H1 (cell line): ENCODE results near the gene MGAT5B. TPM values are rescaled to one million over a fixed set of nuclear protein-coding genes. Genes with fewer than 3 reads are reported as not detected.

Experiments used
- CTCF ChIA-PET: fragments of 300-600 bp; sonication (Branson Sonifier 250); formaldehyde crosslinking; loops from one replicate; lab custom pipeline; 2021; ENCODE audit not compliant: partially characterized antibody; lab: Charles Lee
- POLR2A ChIA-PET: fragments of 300-600 bp; sonication (Branson Sonifier 250); formaldehyde crosslinking; loops from one replicate; lab custom pipeline; 2021; ENCODE audit warnings: inconsistent platforms; ENCODE audit not compliant: partially characterized antibody; lab: Charles Lee
- DNase-seq, 2 experiments: peaks; one replicate each; pipeline versions ENCODE4 v3.0.0 to v3.0.0-alpha.2; 2010 to 2022; ENCODE audit warnings: low spot score in 2 of 2, low read depth in 1 of 2, mixed read lengths in 1 of 2
- FAIRE-seq: peaks from 2 replicates; lab custom pipeline; 2011; peaks lifted over from hg19 to GRCh38; lab: Jason Lieb, UNC
- H2AFZ ChIP-seq: 2 replicates; pipeline ENCODE4 v1.8.1; 2012; ENCODE audit warnings: low read length, inconsistent platforms
- H2AK5ac ChIP-seq: 2 replicates; pipeline ENCODE4 v1.6.1; 2013; ENCODE audit warnings: low read depth, low read length
- H2BK120ac ChIP-seq: replicated peaks from 2 replicates; pipeline ENCODE3; 2013; ENCODE audit warnings: low read depth, low read length, inconsistent platforms
- H2BK12ac ChIP-seq: 2 replicates; pipeline ENCODE4 v1.6.1; 2013; ENCODE audit warnings: low read depth, low read length
- H2BK15ac ChIP-seq: 2 replicates; pipeline ENCODE4 v1.6.1; 2013; ENCODE audit warnings: low read length
- H2BK20ac ChIP-seq: 2 replicates; pipeline ENCODE4 v1.6.1; 2013; ENCODE audit warnings: low read length
- H2BK5ac ChIP-seq: 2 replicates; pipeline ENCODE4 v1.6.1; 2013; ENCODE audit warnings: low read depth, low read length
- H3K14ac ChIP-seq: 2 replicates; pipeline ENCODE4 v1.6.1; 2013; ENCODE audit warnings: inconsistent platforms; ENCODE audit not compliant: insufficient read length
- H3K18ac ChIP-seq: 2 replicates; pipeline ENCODE4 v1.6.1; 2013; ENCODE audit warnings: low read length; ENCODE audit errors: extremely low read depth
- H3K23ac ChIP-seq: 2 replicates; pipeline ENCODE4 v1.6.1; 2013; ENCODE audit warnings: inconsistent platforms; ENCODE audit not compliant: insufficient read length
- H3K23me2 ChIP-seq: 2 replicates; pipeline ENCODE4 v1.6.1; 2013; ENCODE audit warnings: low read depth, low read length
- H3K27ac ChIP-seq: 2 replicates; pipeline ENCODE4 v1.6.1; 2011; ENCODE audit warnings: low read depth, low read length, inconsistent platforms
- H3K27me3 ChIP-seq, 4 experiments: replicated peaks in 1 of 4; 1 replicate in 1 of 4; 2 replicates in 3 of 4; pipeline versions ENCODE4 v1.6.1 to v1.8.1; 2011 to 2013; ENCODE audit warnings: low read length in 3 of 4, mild to moderate bottlenecking in 3 of 4, inconsistent platforms in 2 of 4, mixed read lengths in 2 of 4, moderate library complexity in 1 of 4; ENCODE audit not compliant: control insufficient read depth in 3 of 4, insufficient read depth in 3 of 4; ENCODE audit errors: extremely low read depth in 1 of 4
- H3K36me3 ChIP-seq, 4 experiments: 2 replicates each; pipeline versions ENCODE4 v1.6.1 to v1.8.1; 2011 to 2013; ENCODE audit warnings: mild to moderate bottlenecking in 4 of 4, low read length in 3 of 4, moderate library complexity in 2 of 4, control low read depth in 1 of 4, inconsistent platforms in 1 of 4; ENCODE audit not compliant: insufficient read depth in 4 of 4, control insufficient read depth in 2 of 4
- H3K4ac ChIP-seq: replicated peaks from 2 replicates; pipeline ENCODE3; 2013; ENCODE audit warnings: low read length, low read depth, mixed read lengths, inconsistent platforms; ENCODE audit not compliant: insufficient read length
- H3K4me1 ChIP-seq, 4 experiments: replicated peaks in 1 of 4; 1 replicate in 1 of 4; 2 replicates in 3 of 4; pipeline versions ENCODE4 v1.6.1 to v1.8.1; 2011 to 2013; ENCODE audit warnings: low read length in 3 of 4, inconsistent platforms in 2 of 4, mixed read lengths in 1 of 4; ENCODE audit not compliant: insufficient read depth in 4 of 4, control insufficient read depth in 3 of 4
- H3K4me2 ChIP-seq, 2 experiments: 2 replicates each; pipeline versions ENCODE4 v1.6.1 to v1.8.1; 2011 to 2013; ENCODE audit warnings: low read depth in 2 of 2, low read length in 2 of 2, control low read depth in 1 of 2, inconsistent platforms in 1 of 2, mild to moderate bottlenecking in 1 of 2; ENCODE audit not compliant: insufficient read depth in 1 of 2
- H3K4me3 ChIP-seq, 4 experiments: fragments of 200-600, 300-600 bp in 1 of 4; sonication (generic), shearing (Covaris generic), sonication (Bioruptor Twin) in 1 of 4; 2 replicates each; pipeline versions ENCODE4 v1.5.1 to v1.8.1; 2011 to 2016; ENCODE audit warnings: low read length in 4 of 4, low read depth in 3 of 4, control low read depth in 2 of 4, inconsistent platforms in 2 of 4, mild to moderate bottlenecking in 2 of 4, mixed read lengths in 1 of 4, moderate library complexity in 1 of 4; ENCODE audit not compliant: insufficient read depth in 2 of 4; ENCODE audit errors: extremely low read depth in 1 of 4
- H3K56ac ChIP-seq: replicated peaks from 2 replicates; pipeline ENCODE3; 2013; ENCODE audit warnings: low read depth, mild to moderate bottlenecking, mixed read lengths, low read length, inconsistent platforms; ENCODE audit not compliant: insufficient read length
- H3K79me1 ChIP-seq: 2 replicates; pipeline ENCODE4 v1.6.1; 2013; ENCODE audit warnings: low read depth, low read length, control low read depth
- H3K79me2 ChIP-seq, 2 experiments: 2 replicates each; pipeline versions ENCODE4 v1.6.1 to v1.8.1; 2012 to 2013; ENCODE audit warnings: low read length in 2 of 2, mild to moderate bottlenecking in 2 of 2, inconsistent platforms in 1 of 2; ENCODE audit not compliant: insufficient read depth in 2 of 2, control insufficient read depth in 1 of 2
- H3K9ac ChIP-seq, 4 experiments: replicated peaks in 1 of 4; 1 replicate in 1 of 4; 2 replicates in 3 of 4; pipeline versions ENCODE4 v1.6.1 to v1.8.1; 2011 to 2013; ENCODE audit warnings: low read depth in 3 of 4, low read length in 3 of 4, control low read depth in 2 of 4, mild to moderate bottlenecking in 2 of 4, moderate library complexity in 2 of 4, inconsistent platforms in 1 of 4; ENCODE audit errors: extremely low read depth in 1 of 4
- H3K9me3 ChIP-seq, 2 experiments: 2 replicates each; pipeline versions ENCODE4 v1.6.1 to v1.8.1; 2012 to 2013; ENCODE audit warnings: mild to moderate bottlenecking in 2 of 2, moderate library complexity in 2 of 2, control low read depth in 1 of 2, inconsistent platforms in 1 of 2, low read depth in 1 of 2, low read length in 1 of 2, mixed read lengths in 1 of 2; ENCODE audit not compliant: insufficient read depth in 2 of 2
- H4K20me1 ChIP-seq, 2 experiments: replicated peaks in 1 of 2; 2 replicates each; pipeline versions ENCODE3 to v1.8.1; 2011 to 2013; ENCODE audit warnings: inconsistent platforms in 2 of 2, low read length in 2 of 2, mild to moderate bottlenecking in 1 of 2; ENCODE audit not compliant: insufficient read depth in 2 of 2, control insufficient read depth in 1 of 2
- H4K5ac ChIP-seq: 2 replicates; pipeline ENCODE4 v1.6.1; 2013; ENCODE audit warnings: low read length, low read depth, mixed read lengths, inconsistent platforms; ENCODE audit not compliant: insufficient read length
- H4K8ac ChIP-seq: 2 replicates; pipeline ENCODE4 v1.8.0; 2013; ENCODE audit warnings: mild to moderate bottlenecking, moderate library complexity, low read length, inconsistent platforms; ENCODE audit not compliant: insufficient read depth; ENCODE audit errors: extremely low read depth
- H4K91ac ChIP-seq: replicated peaks from 2 replicates; pipeline ENCODE3; 2013; ENCODE audit warnings: low read length, mixed read lengths, inconsistent platforms; ENCODE audit not compliant: insufficient read length
- BRCA1 ChIP-seq: IDR thresholded peaks from 2 replicates; pipeline ENCODE4 v1.6.1; 2012; ENCODE audit warnings: low read depth, low read length, improper control_type of control experiment
- CEBPB ChIP-seq: IDR thresholded peaks from 2 replicates; pipeline ENCODE4 v1.6.1; 2012; ENCODE audit warnings: low read depth, low read length
- NANOG ChIP-seq: IDR thresholded peaks from 2 replicates; pipeline ENCODE4 v1.6.1; 2011; ENCODE audit warnings: low read length, low read depth, mild to moderate bottlenecking, inconsistent platforms; ENCODE audit not compliant: insufficient read depth, poor library complexity, severe bottlenecking
- TEAD4 ChIP-seq: IDR thresholded peaks from 2 replicates; pipeline ENCODE4 v1.6.1; 2012; ENCODE audit warnings: low read depth, low read length, inconsistent platforms, mixed read lengths
- WGBS, 2 experiments: shearing (Covaris generic) in 1 of 2; methylation state at CpG; one replicate each; pipeline versions ENCODE4 v1.1.6 to v1.1.7; 2013 to 2015; ENCODE audit warnings: low lambda C conversion rate in 2 of 2, mixed read lengths in 2 of 2, inconsistent platforms in 1 of 2, low coverage in 1 of 2, missing lambda C conversion rate in 1 of 2; ENCODE audit not compliant: insufficient replicate concordance in 2 of 2, insufficient coverage in 1 of 2, insufficient read length in 1 of 2; ENCODE audit errors: extremely low coverage in 1 of 2, missing lambda C conversion rate in 1 of 2; 5-methylcytosine and 5-hydroxymethylcytosine counted together
- polyA plus RNA-seq, 7 experiments: library from polyadenylated mRNA; depleted of rRNA in 3 of 7; stranded (reverse) in 5 of 7; unstranded in 2 of 7; fragments of >200 nt in 5 of 7; fragments of 200-250 nt in 2 of 7; gene quantifications; 1 replicate in 5 of 7; 2 replicates in 1 of 7; 4 replicates in 1 of 7; pipeline versions ENCODE4 v1.2.1 to v1.2.3, GENCODE V29; 2011 to 2013; ENCODE audit warnings: missing spikeins in 2 of 7, mixed read lengths in 2 of 7
- total RNA-seq: library from RNA; stranded (reverse); fragmentation: NEBNext Ultra II Directional; extraction: Animal tissue kit (Norgen Biotek cat#: 25700); gene quantifications from 2 replicates; pipeline ENCODE4 v1.2.1, GENCODE V29; 2021

Gene MGAT5B
- total and polyA plus RNA-seq, 2 of the 8 experiments (the other 6 are each of a cell fraction or from before 2014, with no cell fraction given): 7.9 to 8.2 TPM

GRCh38 chr17:76873856-76874255, 5.7 kb downstream of the MGAT5B start:
- H2AFZ ChIP-seq: no peak overlapping the region
- H3K79me2 ChIP-seq: no peaks in the 10 kb centered on the region
- FAIRE-seq: no peak
- POLR2A ChIA-PET: no interaction called here
- H3K18ac ChIP-seq: no peak overlapping the region
- H3K9ac ChIP-seq: no peak overlapping the region
- H3K4me3 ChIP-seq: no peak overlapping the region
- no peak overlapping the region for H2AK5ac ChIP-seq
- no peak overlapping the region for H2BK5ac ChIP-seq
- no peak overlapping the region for H2BK120ac ChIP-seq
- DNase-seq: no peak
- H3K4me2 ChIP-seq: no peak overlapping the region
- H3K9me3 ChIP-seq: no peaks in the 10 kb centered on the region; a peak in 1 of 4 replicates
- H4K20me1 ChIP-seq: peaks cover 0 to 8% of the 10 kb centered on the region in 2 experiments
- H3K4me1 ChIP-seq: peaks cover 0 to 7% (median 4%) of the 10 kb centered on the region in 4 experiments; a peak in 3 of 7 replicates
- H2BK12ac ChIP-seq: no peak overlapping the region
- peaks cover 14% of the 10 kb centered on the region; the same call in 1 of the 2 replicates for H3K23me2 ChIP-seq
- 83% methylated on average over 4 of the region's 4 CpGs; no CpG with 5 or more reads in 1 of the 2 experiments for WGBS, 2 experiments
- H3K56ac ChIP-seq: no peak overlapping the region
- no peak overlapping the region for H4K91ac ChIP-seq
- H4K8ac ChIP-seq: no peak overlapping the region
- no peak overlapping the region for H2BK20ac ChIP-seq
- H3K4ac ChIP-seq: no peak overlapping the region
- no peak overlapping the region for H2BK15ac ChIP-seq
- TF ChIP-seq BRCA1: no peak
- no peak for TF ChIP-seq CEBPB
- TF ChIP-seq NANOG: no peak
- TF ChIP-seq TEAD4: no peak
- H3K27ac ChIP-seq: no peak overlapping the region
- no peak overlapping the region for H3K23ac ChIP-seq
- H3K36me3 ChIP-seq: no peaks in the 10 kb centered on the region
- H3K79me1 ChIP-seq: no peaks in the 10 kb centered on the region; the same call in 1 of the 2 replicates
- CTCF ChIA-PET: interaction anchor here (1.7 kb wide), 1 partner anchor 14 kb away, joined by 6 read pairs; no protein-coding TSS in a partner anchor
- H3K27me3 ChIP-seq: peaks cover 4 to 14% (median 11%) of the 10 kb centered on the region in 4 experiments; a peak in 6 of 7 replicates
- no peak overlapping the region for H3K14ac ChIP-seq
- H4K5ac ChIP-seq: no peak overlapping the region
